Smooth muscle cell (in vitro differentiated cells): ENCODE measurements around the gene C11orf91. TPM values are rescaled to one million over a fixed set of nuclear protein-coding genes. Genes with fewer than 3 reads are reported as not detected.

ENCODE experiments used
- DNase-seq: peaks from one replicate; lab custom pipeline; 2025; ENCODE audit not compliant: unreplicated experiment; lab: John Stamatoyannopoulos, UW
- H2AFZ ChIP-seq: fragments of 200-600 bp; sonication (generic); 2 replicates; pipeline ENCODE4 v1.6.0; 2016; ENCODE audit warnings: antibody characterized with exemption, low read depth, mild to moderate bottlenecking
- H3F3A ChIP-seq: fragments of 200-600 bp; sonication (generic); 2 replicates; pipeline ENCODE4 v1.6.0; 2017; ENCODE audit warnings: antibody characterized with exemption, low read depth
- H3K27ac ChIP-seq: fragments of 200-600 bp; sonication (generic); 2 replicates; pipeline ENCODE4 v1.5.1; 2016; ENCODE audit warnings: low read depth, mild to moderate bottlenecking
- H3K27me3 ChIP-seq: fragments of 200-600 bp; sonication (generic); 2 replicates; pipeline ENCODE4 v1.6.1; 2016; ENCODE audit warnings: low read depth, mild to moderate bottlenecking
- H3K36me3 ChIP-seq: fragments of 200-600 bp; sonication (generic); 2 replicates; pipeline ENCODE4 v1.5.1; 2016; ENCODE audit warnings: low read depth
- H3K4me1 ChIP-seq: fragments of 200-600 bp; sonication (generic); 2 replicates; pipeline ENCODE4 v1.5.1; 2016; ENCODE audit warnings: low read depth
- H3K4me2 ChIP-seq: fragments of 200-600 bp; sonication (generic); 2 replicates; pipeline ENCODE4 v1.6.0; 2016; ENCODE audit warnings: mild to moderate bottlenecking
- H3K4me3 ChIP-seq: fragments of 200-600 bp; sonication (generic); 2 replicates; pipeline ENCODE4 v1.5.1; 2016; ENCODE audit warnings: mild to moderate bottlenecking
- H3K79me2 ChIP-seq: fragments of 200-600 bp; sonication (generic); 2 replicates; pipeline ENCODE4 v1.6.0; 2016; ENCODE audit warnings: low read depth, mild to moderate bottlenecking
- H3K9ac ChIP-seq: fragments of 200-600 bp; sonication (generic); 2 replicates; pipeline ENCODE4 v1.6.0; 2016; ENCODE audit warnings: low read depth
- H3K9me3 ChIP-seq: fragments of 200-600 bp; sonication (generic); replicated peaks from 2 replicates; pipeline ENCODE4 v1.5.1; 2016; ENCODE audit warnings: low read depth
- H4K20me1 ChIP-seq: fragments of 200-600 bp; sonication (generic); 2 replicates; pipeline ENCODE4 v1.6.0; 2016; ENCODE audit warnings: low read depth
- CTCF ChIP-seq: fragments of 200-600 bp; sonication (generic); IDR thresholded peaks from 2 replicates; pipeline ENCODE4 v1.5.1; 2017; ENCODE audit warnings: borderline replicate concordance, mild to moderate bottlenecking, antibody characterized with exemption; ENCODE audit not compliant: insufficient read depth, poor library complexity, severe bottlenecking
- WGBS: methylation state at CpG from one replicate; pipeline ENCODE4 v1.1.7; 2016; ENCODE audit warnings: low lambda C conversion rate; 5-methylcytosine and 5-hydroxymethylcytosine counted together
- polyA plus RNA-seq: library from polyadenylated mRNA; unstranded; fragments of >200 nt; fragmentation: Nextera tagmentation; extraction: Ambion mirVana; gene quantifications from 2 replicates; pipeline ENCODE4 v1.2.1, GENCODE V29; 2016
- total RNA-seq: library from RNA; depleted of rRNA; stranded (reverse); fragments of >200 nt; gene quantifications from 2 replicates; pipeline ENCODE4 v1.2.3, GENCODE V29; 2014

The C11orf91 gene
- total and polyA plus RNA-seq, 2 experiments from 2014 or later = 0.57 TPM; not detected in 1

- H3K27ac ChIP-seq = peak overlapping the region; percentile 26
- peaks cover 2% of the 10 kb centered on the region for H3K9me3 ChIP-seq
- no peaks in the 10 kb centered on the region for H3K36me3 ChIP-seq
- H3K4me1 ChIP-seq = no peaks in the 10 kb centered on the region
- no peak overlapping the region for H3K4me2 ChIP-seq
- WGBS = 97% methylated on average over 3 of the region's 3 CpGs
- H2AFZ ChIP-seq = no peak overlapping the region
- H3K27me3 ChIP-seq = no peaks in the 10 kb centered on the region
- H3K4me3 ChIP-seq = no peak overlapping the region
- no peak overlapping the region for H3K9ac ChIP-seq
- no peaks in the 10 kb centered on the region for H4K20me1 ChIP-seq
- no peak for DNase-seq
- H3K79me2 ChIP-seq = no peaks in the 10 kb centered on the region
- H3F3A ChIP-seq = no peaks in the 10 kb centered on the region
- no peak for TF ChIP-seq CTCF
These were observed 26.4 kb downstream of the C11orf91 start for GRCh38 chr11:33674035-33674814.

GRCh38 chr11:33672273-33672672 lies 28.4 kb downstream of the C11orf91 start:
- Histone ChIP-seq H3K9me3 (no peaks in the 10 kb centered on the region), H3F3A (no peaks in the 10 kb centered on the region), H3K4me1 (no peaks in the 10 kb centered on the region), H3K27ac (no peak overlapping the region), H3K9ac (no peak overlapping the region), H2AFZ (no peak overlapping the region), H3K4me2 (no peak overlapping the region), H4K20me1 (no peaks in the 10 kb centered on the region), H3K36me3 (no peaks in the 10 kb centered on the region), H3K79me2 (no peaks in the 10 kb centered on the region), H3K27me3 (no peaks in the 10 kb centered on the region), H3K4me3 (no peak overlapping the region)
- 86% methylated on average over 4 of the region's 4 CpGs for WGBS
- TF ChIP-seq CTCF = no peak
- DNase-seq = no peak

GRCh38 chr11:33670250-33671011 lies 30.2 kb downstream of the C11orf91 start:
- peak overlapping the region; percentile 31 for H3K4me2 ChIP-seq
- no peaks in the 10 kb centered on the region for H4K20me1 ChIP-seq
- H3K79me2 ChIP-seq = no peaks in the 10 kb centered on the region
- no peaks in the 10 kb centered on the region for H3F3A ChIP-seq
- no peak overlapping the region for H2AFZ ChIP-seq
- no peaks in the 10 kb centered on the region for H3K27me3 ChIP-seq
- H3K4me1 ChIP-seq = no peaks in the 10 kb centered on the region
- H3K9ac ChIP-seq = no peak overlapping the region
- H3K9me3 ChIP-seq = no peaks in the 10 kb centered on the region
- no peak for DNase-seq
- no peaks in the 10 kb centered on the region for H3K36me3 ChIP-seq
- WGBS = 38% methylated on average over 5 of the region's 5 CpGs
- H3K27ac ChIP-seq = peak overlapping the region; percentile 65
- no peak overlapping the region for H3K4me3 ChIP-seq
- no peak for TF ChIP-seq CTCF
